Stimulated activated CD8-positive, alpha-beta memory T cell treated with anti-CD3 and anti-CD28 coated beads, Interleukin-15, amount 100 ng/mL, for 24 hours (primary cell): ENCODE measurements around the gene ITGA2.
"Not testable (repeated sequence)": the region's sequence is repeated elsewhere in the genome, so short reads cannot be mapped to it uniquely, and the experiment has no call there.

Experiments
- DNase-seq: peaks from one replicate; pipeline ENCODE4 v3.0.0-alpha.2; 2020; ENCODE audit warnings: low read depth

The ITGA2 gene

DNA sequence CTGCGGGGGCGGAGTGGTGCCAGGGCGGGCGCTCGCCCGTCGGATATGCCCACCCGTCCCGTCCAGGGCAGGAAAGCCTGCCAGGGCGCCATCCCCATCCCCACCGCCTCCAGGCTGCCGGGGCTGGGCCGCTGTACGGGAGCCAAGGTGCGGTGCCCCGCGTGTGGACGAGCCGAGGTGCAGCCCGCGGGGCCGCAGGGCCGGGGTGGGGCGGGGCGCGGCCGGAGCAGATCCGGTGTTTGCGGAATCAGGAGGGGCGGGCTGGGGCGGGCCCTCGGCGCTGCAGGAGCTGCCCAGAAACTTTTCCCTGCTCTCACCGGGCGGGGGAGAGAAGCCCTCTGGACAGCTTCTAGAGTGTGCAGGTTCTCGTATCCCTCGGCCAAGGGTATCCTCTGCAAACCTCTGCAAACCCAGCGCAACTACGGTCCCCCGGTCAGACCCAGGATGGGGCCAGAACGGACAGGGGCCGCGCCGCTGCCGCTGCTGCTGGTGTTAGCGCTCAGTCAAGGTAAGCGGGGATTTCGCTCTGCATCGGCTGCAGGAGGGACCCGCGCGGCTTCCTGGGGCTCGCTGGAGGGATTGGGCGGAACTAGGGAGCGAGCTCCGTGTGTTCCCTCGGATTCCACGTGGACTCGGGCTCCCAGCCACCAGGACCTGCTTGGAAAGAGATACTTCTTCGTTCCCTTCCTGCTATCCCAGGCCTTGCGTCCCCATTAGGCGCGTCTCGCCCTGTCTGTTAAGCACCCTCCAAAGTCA lies at the start of gene ITGA2:
Gene ITGA2 (plus strand): TSS at position 328 of the 756 bp plus-strand sequence. CDS start 117 bp downstream, at position 445.
- no peak for DNase-seq

DNA sequence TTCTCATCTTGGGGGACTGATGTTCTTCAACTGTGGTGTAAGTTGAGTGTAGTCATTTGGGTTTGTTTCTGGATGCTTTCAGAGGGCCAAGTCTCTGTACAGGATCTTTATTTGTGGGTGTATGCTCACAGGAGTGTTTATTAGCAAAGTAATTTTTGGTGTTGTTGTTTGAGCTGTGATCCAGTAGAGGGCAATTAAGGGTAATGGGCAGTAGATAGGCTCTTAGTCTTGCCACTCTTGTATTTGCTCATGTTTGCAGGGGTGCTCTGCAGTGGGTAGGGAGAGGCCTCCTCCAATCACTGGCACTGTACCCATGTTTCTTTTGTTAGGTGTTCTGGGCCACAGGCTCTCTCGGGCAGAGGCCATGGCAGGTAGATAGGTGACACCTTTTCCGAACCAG lies 45.9 kb upstream of the ITGA2 start:
- no peak for DNase-seq

DNA sequence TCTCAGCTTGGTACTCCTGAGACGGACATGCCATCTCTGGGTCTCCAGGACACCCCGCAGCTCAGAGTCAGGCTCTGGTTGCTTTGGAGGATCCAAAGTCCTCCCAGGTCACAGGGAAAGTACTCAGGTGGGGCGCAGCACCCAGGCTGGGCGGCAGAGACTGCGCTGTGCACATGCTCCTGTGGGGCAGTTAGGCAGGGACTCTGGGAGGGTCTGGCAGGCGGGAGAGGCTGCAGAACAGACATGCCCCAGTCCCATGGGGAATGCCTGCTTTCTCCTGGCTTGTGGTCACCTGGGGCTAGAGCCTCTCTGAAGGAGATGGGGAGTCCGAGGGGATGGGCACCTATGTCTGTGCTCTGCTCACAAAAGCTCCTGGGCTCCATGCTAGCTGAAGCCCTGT lies 45.3 kb upstream of the ITGA2 start:
- no peak for DNase-seq

DNA sequence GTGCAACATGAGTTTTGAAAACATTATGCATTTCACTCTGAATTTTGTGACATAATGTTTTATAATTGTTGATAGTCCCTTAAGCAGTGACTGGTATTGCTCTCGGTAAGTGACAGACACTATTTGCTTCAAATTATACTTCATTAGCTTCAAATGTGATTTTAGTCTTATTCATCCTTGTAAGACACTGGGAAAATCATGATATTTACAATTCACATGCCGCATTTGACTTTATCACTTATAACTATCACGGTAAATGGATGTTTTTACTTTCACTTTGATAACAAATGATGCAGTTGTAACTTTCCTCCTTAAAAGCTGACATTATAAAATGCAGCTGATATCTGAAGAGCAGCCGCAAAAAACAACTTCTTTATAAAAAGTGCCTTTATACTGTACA lies 44.1 kb upstream of the ITGA2 start:
- DNase-seq = no peak

DNA sequence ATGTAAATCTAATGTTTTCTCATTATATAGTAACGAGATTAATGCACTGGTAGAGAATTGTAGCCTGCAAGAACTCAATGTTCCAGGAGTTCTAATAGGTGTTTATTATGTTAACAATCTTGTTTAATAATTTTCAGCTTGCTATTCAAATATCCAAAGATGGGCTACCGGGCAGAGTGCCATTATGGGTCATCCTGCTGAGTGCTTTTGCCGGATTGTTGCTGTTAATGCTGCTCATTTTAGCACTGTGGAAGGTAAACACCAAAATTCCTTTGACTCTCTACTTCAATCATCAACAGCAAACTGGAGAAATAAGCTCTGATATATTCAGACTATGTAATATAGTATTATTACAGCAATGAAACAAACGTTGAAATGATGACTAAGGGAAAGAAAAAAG lies 41.9 kb upstream of the ITGA2 start:
- DNase-seq = no peak

DNA sequence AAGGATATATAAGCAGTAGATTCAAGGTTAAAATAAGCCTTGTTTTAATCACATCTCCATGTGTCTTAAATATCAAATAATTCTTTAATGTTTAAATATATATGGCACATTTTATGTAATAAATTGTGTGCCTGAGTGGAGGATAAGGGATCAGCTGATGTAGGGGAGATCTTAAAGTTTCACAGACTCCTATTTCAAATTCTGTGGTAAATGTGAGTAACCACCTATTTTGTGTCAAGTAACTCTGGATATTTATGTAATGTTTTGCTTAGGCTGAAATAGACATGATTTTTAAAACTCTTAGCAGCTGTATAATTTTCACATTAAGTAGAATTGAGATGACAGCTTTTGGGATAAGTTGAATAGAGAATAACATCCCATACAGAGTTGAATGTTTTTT lies 41.3 kb upstream of the ITGA2 start:
- DNase-seq = no peak

DNA sequence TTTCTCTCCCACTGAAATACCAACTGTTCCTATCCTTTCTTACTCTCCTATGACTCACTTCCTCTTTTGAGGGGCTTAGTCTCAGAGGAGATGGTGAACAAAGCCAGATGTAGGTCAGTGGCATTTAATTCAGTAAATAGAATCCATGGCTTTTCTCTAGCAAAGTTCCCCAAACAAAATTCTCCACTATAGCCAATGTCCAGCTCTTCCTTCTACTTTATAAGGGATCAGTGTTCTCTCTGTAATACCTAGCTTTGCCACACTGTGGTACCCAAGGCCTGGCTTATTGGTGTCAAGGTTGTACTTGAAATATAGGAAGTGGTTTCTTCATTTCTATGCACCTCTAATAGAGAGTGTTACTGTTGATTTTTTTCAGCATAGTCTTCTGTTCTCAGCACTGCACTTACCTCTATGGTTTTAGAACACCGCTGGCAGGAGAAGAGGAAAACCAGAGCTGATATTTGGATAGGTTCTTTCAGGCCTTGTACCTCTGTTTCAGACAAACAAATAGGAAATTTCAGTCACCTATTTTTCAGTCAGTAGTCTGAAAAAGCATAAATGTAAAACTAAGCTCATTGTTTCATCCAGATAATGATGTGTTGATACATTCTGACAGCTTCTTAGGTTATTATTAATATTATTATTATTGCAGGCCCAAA lies 40.6 kb upstream of the ITGA2 start:
- DNase-seq = no peak

DNA sequence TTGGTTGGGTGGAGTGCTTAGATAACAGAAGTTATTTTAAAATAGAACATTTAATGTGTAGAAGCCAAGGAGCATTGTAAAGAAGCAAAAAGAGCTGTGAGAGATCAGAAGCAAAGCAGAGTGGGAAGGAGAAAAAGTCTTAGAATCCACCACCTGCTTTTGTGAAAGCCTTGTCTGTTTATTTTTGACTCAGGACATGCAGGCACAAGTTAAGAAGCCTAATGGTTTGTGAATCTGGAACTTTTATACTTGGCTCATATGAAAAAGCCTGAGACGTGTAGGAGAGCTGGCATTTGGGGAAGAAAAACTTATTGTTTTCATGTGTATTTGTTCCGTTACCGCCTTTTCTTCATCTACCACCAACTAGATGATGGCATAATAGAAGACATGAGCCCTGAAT lies 38.5 kb upstream of the ITGA2 start:
- no peak for DNase-seq

DNA sequence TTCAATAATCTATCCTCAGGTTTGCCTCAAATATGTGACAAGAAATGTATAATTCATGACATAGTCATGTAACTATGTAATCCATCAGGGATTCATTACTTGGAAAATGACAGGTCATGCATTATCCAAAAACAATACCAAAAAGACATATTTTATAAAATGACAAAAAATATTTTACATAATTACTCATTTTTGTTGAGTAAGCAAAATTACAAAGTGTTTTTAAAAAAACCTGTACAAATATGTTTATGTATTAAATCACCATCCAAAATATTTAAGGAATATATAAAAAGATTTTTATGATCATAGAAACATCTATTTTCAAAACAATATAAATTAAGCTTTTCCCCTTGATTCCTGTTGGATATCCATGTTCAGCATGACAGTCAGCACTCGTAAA lies 36.7 kb upstream of the ITGA2 start:
- DNase-seq = no peak

DNA sequence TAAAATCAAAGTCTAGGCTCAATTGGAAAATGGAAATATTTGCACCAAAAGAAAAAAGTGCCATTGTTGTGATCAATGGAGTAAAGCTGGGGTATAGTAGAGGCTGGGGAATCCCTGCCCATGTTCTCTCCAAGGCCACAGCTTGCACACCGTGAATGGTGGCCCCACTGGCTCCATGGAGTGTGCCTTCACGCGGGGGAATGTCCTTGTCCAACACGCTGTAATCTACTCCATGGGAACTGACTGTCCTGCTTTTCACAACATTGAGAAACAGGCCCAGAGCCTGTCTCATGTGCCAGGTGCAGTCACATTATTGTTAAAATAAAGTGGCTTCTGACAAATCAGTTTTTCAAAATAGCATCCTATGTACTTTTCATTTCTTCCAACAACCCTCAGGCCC lies 33.1 kb upstream of the ITGA2 start:
- no peak for DNase-seq

DNA sequence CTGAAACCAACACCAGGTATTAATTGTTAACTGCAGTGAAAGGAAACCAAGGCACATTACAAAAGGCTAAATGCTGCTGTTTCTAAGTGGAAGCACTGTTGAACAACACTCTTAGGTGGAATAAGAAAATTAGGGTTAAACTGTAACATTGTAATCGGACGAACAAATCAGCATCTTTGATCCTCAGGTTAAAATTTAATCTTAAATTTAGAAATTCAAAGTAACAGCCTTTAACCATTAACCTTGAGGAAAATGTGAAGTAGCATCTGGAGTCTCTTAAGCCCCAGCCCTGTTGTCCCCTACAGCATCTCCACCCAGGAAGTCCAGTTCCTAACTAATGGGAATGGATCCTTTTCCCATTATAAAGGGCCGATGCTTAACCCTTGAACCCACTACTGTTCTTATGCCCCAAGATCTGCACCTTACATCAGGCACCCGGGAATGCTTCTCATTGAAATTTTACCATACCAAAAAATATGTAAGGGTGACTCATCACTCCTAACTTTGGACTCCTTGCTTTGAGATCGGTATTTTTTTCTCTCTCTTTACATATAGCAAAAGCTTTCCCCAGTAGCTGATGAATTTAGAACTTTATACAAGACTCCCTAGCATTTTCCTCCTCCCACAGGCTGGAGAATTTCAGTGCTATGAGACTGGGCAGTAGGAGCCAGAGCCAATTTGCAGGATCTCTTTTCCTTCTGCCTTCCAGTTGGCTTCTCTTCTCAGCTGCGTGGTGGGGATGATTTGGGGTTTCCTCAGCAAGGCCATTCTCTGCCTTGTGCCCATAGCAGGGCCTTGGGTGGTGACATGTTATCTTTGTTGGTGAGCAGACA lies 32.0 kb upstream of the ITGA2 start:
- no peak for DNase-seq

DNA sequence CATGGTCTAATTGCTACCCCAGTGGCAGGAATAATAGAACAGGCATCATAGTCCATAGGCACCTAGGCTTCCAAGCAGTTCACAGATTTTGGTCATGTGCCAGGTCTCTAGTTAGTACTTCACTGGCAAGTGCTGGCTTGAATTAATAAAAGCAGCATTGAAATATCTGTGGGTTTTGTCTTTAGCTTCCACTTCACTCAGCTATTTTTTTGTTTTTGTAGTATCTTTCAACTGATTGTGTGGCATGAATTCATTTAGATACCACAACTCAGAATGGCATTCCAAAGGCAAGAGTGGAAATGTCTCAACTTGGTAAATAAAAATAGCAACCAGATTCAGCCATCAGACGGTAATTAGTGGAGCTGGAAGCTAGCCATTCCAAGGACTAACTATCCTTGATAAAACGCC lies 27.9 kb upstream of the ITGA2 start:
- no peak for DNase-seq

DNA sequence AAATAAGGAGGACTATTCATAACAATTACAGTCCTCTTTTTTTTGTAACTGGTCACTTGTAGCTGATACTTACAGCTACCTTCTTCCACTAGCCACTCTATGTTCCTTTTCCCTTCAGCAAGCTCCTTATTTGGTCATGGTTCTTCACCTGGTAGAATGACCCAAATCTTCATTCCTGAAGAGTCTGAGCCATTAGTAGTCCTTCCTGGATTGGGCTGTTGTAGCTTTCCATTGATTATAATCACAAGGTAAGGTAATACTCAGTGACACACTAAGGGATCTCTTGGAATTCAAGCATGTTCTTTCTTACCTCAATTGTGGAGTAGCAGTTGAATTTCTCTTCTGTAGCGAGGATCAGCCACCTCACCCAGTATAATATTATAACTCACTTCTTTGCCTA lies 25.5 kb upstream of the ITGA2 start:
- no peak for DNase-seq

DNA sequence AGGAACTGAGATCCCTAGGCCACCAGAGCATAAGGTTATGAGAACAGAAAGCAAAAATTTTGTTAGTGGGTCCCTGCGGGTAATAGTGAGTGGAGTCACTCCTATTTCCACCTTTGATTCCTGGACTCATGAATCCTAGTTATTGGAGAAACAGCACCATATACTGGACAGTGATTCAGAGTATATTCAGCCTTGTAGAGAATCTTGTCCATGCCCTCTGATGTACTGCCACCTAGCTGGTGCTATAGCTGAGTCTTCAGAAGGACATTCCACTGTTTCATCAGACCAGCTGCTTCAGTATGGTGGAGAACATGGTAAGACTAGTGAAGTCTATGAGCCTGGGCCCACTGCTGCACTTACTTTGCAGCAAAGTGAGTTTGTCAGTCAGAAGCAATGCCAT lies 25.0 kb upstream of the ITGA2 start:
- DNase-seq = no peak

DNA sequence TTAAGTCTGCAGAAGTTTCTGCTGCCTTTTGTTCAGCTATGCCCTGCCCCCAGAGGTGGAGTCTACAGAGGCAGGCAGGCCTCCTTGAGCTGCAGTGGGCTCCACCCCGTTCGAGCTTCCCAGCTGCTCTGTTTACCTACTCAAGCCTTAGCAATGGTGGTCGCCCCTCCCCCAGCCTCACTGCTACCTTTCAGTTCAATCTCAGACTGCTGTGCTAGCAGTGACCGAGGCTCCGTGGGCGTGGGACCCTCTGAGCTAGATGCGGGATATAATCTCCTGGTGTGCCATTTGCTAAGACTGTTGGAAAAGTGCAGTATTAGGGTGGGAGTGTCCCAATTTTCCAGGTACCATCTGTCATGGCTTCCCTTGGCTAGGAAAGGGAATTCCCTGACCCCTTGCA lies 13.0 kb upstream of the ITGA2 start:
- not testable (repeated sequence) for DNase-seq

DNA sequence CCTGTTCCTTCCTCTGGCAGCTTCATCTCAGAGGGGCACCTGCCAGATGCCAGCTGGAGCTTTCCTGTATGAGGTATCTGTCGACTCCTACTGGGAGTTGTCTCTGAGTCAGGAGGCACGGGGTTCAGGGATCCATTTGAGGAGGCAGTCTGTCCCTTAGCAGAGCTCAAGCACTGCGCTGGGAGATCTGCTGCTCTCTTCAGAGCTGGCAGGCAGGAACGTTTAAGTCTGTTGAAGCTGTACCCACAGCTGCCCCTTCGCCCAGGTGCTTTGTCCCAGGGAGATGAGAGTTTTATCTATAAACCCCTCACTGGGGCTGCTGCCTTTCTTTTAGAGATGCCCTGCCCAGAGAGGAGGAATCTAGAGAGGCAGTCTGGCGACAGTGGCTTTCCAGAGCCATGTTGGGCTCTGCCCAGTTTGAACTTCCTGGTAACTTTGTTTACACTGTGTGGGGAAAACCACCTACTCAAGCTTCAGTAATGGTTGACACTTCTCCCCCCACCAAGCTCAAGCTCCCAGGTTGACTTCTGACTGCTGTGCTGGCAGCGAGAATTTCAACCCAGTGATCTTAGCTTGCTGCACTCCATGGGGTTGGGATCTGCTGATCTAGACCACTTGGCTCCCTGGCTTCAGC lies 11.8 kb upstream of the ITGA2 start:
- DNase-seq = no peak

DNA sequence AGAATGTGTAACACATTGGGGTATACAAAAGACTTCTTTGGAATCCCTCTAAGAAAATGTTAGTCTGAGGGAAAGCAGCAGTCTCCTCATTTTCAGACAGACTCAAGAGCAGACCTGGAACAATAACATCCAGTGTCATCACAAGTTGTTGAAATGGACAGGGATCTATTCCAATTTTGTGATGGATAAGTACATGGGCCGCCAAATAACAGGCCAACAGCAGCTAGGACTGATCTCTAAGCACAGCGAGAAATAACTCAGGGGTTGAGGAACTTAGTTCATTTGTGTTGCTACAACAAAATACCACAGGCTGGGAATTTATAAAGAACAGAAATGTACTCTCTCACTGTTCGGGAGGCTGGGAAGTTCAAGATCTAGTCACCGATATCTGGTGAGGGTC lies 7.6 kb upstream of the ITGA2 start:
- no peak for DNase-seq

DNA sequence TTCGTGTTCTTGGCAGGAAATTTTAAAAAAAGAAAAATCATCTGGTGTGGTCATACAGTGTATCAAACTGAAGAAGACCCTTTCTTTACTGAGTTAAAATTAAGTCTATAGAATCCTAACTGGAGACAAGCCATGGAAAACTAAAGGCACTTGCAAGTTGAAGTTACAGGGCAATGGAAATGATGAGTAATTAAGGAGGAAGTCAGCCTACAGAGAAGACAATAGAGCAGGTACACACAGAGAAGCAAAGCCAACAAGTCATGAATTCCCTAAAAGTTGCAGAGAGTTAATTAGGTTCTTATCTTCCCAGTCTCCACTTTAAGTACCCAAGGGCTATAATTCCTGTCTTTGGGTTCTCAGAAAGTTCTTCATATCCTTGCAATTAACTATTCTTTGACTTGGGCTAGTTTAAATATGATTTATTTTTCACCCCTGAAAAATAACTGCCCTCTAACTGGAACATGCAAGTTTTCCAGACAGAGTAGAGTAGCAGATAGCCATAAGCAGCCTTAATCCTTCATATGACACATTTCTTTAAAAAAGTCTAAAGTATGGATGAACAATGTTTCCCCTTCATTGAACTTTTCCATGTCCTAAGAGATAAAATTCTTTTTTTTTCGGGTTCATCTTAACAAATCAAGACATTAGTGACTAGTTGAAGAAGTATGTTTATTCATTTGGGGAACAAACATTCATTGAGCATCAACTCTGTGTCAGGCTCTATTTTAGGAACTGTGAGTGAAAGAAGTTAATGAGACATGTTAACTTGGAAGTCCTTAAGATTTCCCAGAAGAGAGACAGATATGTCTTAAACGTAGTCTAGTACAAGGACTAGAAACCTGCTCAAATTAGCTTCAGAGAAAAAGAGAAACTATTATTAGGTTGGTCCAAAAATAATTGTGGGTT lies 5.2 kb upstream of the ITGA2 start:
- no peak for DNase-seq

DNA sequence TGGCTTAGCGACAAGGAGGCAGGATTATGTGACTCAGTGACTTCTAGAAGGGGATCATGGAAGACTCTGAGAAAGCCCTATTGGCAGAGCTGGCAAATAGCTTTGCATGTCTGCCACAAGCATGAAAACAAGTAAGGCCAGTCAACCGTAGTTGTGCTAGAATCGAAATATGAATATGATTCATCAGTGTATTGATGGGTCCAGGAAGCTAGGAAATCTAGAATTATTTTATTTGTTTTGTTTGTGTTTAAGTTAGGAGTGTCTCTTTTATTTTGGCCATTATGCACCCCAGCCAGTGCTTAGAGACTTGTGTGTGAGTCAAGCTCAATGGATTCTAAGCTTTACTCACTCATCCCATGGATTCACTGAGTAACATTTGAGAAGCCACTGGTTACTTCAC lies 3.8 kb upstream of the ITGA2 start:
- DNase-seq = no peak

DNA sequence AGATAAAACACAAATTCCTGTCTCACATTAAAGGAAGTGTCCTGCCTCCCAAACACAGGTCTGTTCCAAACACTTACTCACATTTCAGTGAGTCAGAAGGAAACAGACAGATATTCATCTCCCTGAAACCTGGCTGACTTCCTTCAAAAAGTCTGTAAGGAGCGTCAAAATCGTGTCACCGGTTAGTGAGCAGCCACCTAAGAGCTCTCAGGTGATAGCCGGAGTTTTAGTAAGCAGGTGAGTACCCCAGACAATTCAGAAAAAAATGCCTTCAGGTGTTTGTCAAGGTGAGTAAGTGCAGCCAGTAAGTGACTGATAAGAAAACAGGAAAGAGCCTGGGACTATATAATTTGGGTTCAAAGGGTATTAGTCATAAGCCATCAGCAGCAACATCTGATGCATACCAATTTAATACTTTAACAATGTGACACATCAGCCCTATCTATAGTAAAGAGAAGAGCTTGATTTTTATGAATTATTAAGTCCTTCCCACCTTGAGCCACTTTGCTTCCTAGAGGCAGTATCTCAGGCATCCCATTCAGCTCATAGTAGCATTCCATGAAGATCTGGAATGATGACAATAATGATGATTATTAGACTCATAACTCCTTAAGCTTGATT lies 1.3 kb upstream of the ITGA2 start:
- DNase-seq = no peak
